Measurements from ENCODE around the gene DLGAP1. TPM values are rescaled to one million over a fixed set of nuclear protein-coding genes. Genes with fewer than 3 reads are reported as not detected.
"Not testable (repeated sequence)": the region's sequence is repeated elsewhere in the genome, so short reads cannot be mapped to it uniquely, and the experiment has no call there.

The DLGAP1 gene
- total and polyA plus RNA-seq, 5 donors from 2014 or later, result 0.11 to 5.4 (median 0.68) TPM

GRCh38 chr18:4026542-4026941, 428.6 kb downstream of the DLGAP1 start:
- Histone ChIP-seq H3K36me3 (ENCODE audit: control insufficient read depth, insufficient read depth, low read length) (no peaks in the 10 kb centered on the region), H3K27me3 (ENCODE audit: control insufficient read depth, insufficient read depth, low read length) (no peaks in the 10 kb centered on the region), H3K4me1 (ENCODE audit: control insufficient read depth, insufficient read depth, low read length, poor library complexity, severe bottlenecking) (no peaks in the 10 kb centered on the region), H3K9me3 (ENCODE audit: control insufficient read depth in 2 of 2, low read length in 2 of 2) (no peaks in the 10 kb centered on the region), H3K4me3 (ENCODE audit: low read depth, low read length) (no peak overlapping the region), H3K27ac (ENCODE audit: insufficient read depth, low read length, poor library complexity, severe bottlenecking) (no peak overlapping the region)
- H3K27me3 Mint-ChIP-seq, result no peaks in the 10 kb centered on the region
- DNase-seq, result no peak
- H3K36me3 Mint-ChIP-seq, result no peaks in the 10 kb centered on the region
- H3K4me3 Mint-ChIP-seq, result no peak overlapping the region
- no peak overlapping the region for H3K27ac Mint-ChIP-seq
- peaks cover 0 to 4% (median 0%) of the 10 kb centered on the region in 7 donors for H3K9me3 Mint-ChIP-seq
- ATAC-seq (ENCODE audit: low read depth in 2 of 2), result no peak
- H3K4me1 Mint-ChIP-seq, result no peaks in the 10 kb centered on the region

- Mint-ChIP-seq H3K27ac (no peak overlapping the region), H3K9me3 (peaks cover 0 to 8% (median 0%) of the 10 kb centered on the region in 7 donors), H3K4me3 (no peak overlapping the region), H3K36me3 (no peaks in the 10 kb centered on the region), H3K4me1 (no peaks in the 10 kb centered on the region), H3K27me3 (no peaks in the 10 kb centered on the region)
- Histone ChIP-seq H3K9me3 (ENCODE audit: control insufficient read depth in 2 of 2, low read length in 2 of 2) (no peaks in the 10 kb centered on the region), H3K4me3 (ENCODE audit: low read depth, low read length) (no peak overlapping the region), H3K27ac (ENCODE audit: insufficient read depth, low read length, poor library complexity, severe bottlenecking) (no peak overlapping the region), H3K4me1 (ENCODE audit: control insufficient read depth, insufficient read depth, low read length, poor library complexity, severe bottlenecking) (no peaks in the 10 kb centered on the region), H3K27me3 (ENCODE audit: control insufficient read depth, insufficient read depth, low read length) (no peaks in the 10 kb centered on the region), H3K36me3 (ENCODE audit: control insufficient read depth, insufficient read depth, low read length) (no peaks in the 10 kb centered on the region)
- DNase-seq (no peak), ATAC-seq (ENCODE audit: low read depth in 2 of 2) (no peak)
These were observed 430.4 kb downstream of the DLGAP1 start for GRCh38 chr18:4024702-4025101.

- H3K27me3 Mint-ChIP-seq; H3K27me3 ChIP-seq (ENCODE audit: control insufficient read depth, insufficient read depth, low read length); DNase-seq; H3K9me3 Mint-ChIP-seq; H3K27ac ChIP-seq (ENCODE audit: insufficient read depth, low read length, poor library complexity, severe bottlenecking); H3K27ac Mint-ChIP-seq; H3K4me1 ChIP-seq (ENCODE audit: control insufficient read depth, insufficient read depth, low read length, poor library complexity, severe bottlenecking); H3K4me3 Mint-ChIP-seq; H3K9me3 ChIP-seq (ENCODE audit: control insufficient read depth in 2 of 2, low read length in 2 of 2); H3K36me3 Mint-ChIP-seq; H3K4me1 Mint-ChIP-seq; ATAC-seq (ENCODE audit: low read depth in 2 of 2); H3K4me3 ChIP-seq (ENCODE audit: low read depth, low read length); H3K36me3 ChIP-seq (ENCODE audit: control insufficient read depth, insufficient read depth, low read length): not testable (repeated sequence)
These were observed 432.4 kb downstream of the DLGAP1 start for GRCh38 chr18:4022749-4023148.

DNA sequence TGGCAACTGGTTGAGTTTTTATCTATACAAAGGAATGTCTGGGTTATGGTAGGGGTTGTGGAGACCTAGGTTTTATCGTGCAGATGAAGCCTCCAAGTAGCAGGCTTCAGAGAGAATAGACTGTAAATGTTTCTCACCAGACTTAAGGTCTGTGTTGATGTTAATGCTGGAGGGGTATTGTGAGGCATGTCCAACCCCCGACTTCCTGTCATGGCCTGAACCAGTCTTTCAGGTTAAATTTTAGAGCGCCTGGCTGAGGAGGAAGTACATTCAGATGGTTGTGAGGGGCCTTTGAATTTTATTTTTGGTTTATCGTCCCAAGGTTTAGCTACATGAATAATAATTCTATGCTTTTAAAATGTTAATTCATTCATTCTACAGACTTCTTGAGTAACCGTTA, 435.1 kb downstream of the DLGAP1 start:
- no peaks in the 10 kb centered on the region for H3K4me1 Mint-ChIP-seq

GRCh38 chr18:4017480-4017879, 437.6 kb downstream of the DLGAP1 start:
- no peak overlapping the region for H3K27ac Mint-ChIP-seq
- DNase-seq, result peak in 1 of 3 donors; percentile 34

More for the DNA sequence above, 435.1 kb downstream of the DLGAP1 start:
- no peaks in the 10 kb centered on the region for H3K9me3 ChIP-seq (ENCODE audit: control insufficient read depth in 2 of 2, low read length in 2 of 2)
- H3K9me3 Mint-ChIP-seq, result peaks cover 0 to 9% (median 0%) of the 10 kb centered on the region in 7 donors
- no peaks in the 10 kb centered on the region for H3K36me3 ChIP-seq (ENCODE audit: control insufficient read depth, insufficient read depth, low read length)
- H3K27me3 ChIP-seq (ENCODE audit: control insufficient read depth, insufficient read depth, low read length), result no peaks in the 10 kb centered on the region
- no peaks in the 10 kb centered on the region for H3K4me1 ChIP-seq (ENCODE audit: control insufficient read depth, insufficient read depth, low read length, poor library complexity, severe bottlenecking)
- DNase-seq, result no peak
- H3K27ac ChIP-seq (ENCODE audit: insufficient read depth, low read length, poor library complexity, severe bottlenecking), result no peak overlapping the region
- ATAC-seq (ENCODE audit: low read depth in 2 of 2), result no peak
- no peak overlapping the region for H3K4me3 ChIP-seq (ENCODE audit: low read depth, low read length)
- H3K4me3 Mint-ChIP-seq, result no peak overlapping the region
- no peaks in the 10 kb centered on the region for H3K27me3 Mint-ChIP-seq
- no peak overlapping the region for H3K27ac Mint-ChIP-seq
- no peaks in the 10 kb centered on the region for H3K36me3 Mint-ChIP-seq

DNA sequence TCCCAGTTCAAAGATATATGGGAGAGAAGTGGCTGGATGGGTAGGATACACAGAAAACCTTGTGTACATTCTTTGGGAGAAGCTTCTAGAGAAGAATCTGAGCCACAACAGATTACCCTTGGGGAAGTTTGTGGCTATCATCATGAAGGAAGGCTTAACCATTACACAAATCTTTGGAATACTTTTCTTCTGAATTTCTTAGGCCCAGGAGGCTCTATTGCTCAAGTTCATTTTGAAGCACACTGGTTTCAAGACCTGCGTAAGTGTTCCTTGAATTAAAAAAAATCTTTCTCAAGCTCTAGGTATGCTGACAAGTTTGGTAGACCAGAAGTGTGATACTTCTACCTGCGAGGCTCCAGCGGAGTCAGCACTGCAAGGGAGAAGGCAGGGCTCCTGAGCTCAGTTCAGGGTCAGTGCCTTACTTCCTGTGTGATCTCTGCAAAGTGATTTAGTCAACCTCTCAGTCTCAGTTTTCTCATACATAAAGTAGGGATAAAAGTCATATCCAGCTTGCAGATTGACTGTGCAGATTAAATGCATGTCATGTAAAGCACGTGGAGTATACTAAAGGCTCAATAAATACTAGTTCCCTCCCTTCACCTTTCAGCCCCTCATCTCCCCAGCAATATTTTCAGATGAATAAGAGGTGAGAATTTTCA, 438.6 kb downstream of the DLGAP1 start:
- H3K36me3 Mint-ChIP-seq, result no peaks in the 10 kb centered on the region
- peaks cover 0 to 6% (median 0%) of the 10 kb centered on the region in 7 donors for H3K9me3 Mint-ChIP-seq
- Histone ChIP-seq H3K4me3 (ENCODE audit: low read depth, low read length) (no peak overlapping the region), H3K4me1 (ENCODE audit: control insufficient read depth, insufficient read depth, low read length, poor library complexity, severe bottlenecking) (no peaks in the 10 kb centered on the region), H3K27ac (ENCODE audit: insufficient read depth, low read length, poor library complexity, severe bottlenecking) (no peak overlapping the region), H3K36me3 (ENCODE audit: control insufficient read depth, insufficient read depth, low read length) (no peaks in the 10 kb centered on the region), H3K9me3 (ENCODE audit: control insufficient read depth in 2 of 2, low read length in 2 of 2) (no peaks in the 10 kb centered on the region), H3K27me3 (ENCODE audit: control insufficient read depth, insufficient read depth, low read length) (no peaks in the 10 kb centered on the region)
- H3K27ac Mint-ChIP-seq, result no peak overlapping the region
- no peak for ATAC-seq (ENCODE audit: low read depth in 2 of 2)
- no peak overlapping the region for H3K4me3 Mint-ChIP-seq
- no peak for DNase-seq
- H3K4me1 Mint-ChIP-seq, result no peaks in the 10 kb centered on the region
- no peaks in the 10 kb centered on the region for H3K27me3 Mint-ChIP-seq

More at GRCh38 chr18:4017480-4017879, 437.6 kb downstream of the DLGAP1 start:
- Histone ChIP-seq H3K27ac (ENCODE audit: insufficient read depth, low read length, poor library complexity, severe bottlenecking) (no peak overlapping the region), H3K4me3 (ENCODE audit: low read depth, low read length) (no peak overlapping the region), H3K27me3 (ENCODE audit: control insufficient read depth, insufficient read depth, low read length) (no peaks in the 10 kb centered on the region), H3K9me3 (ENCODE audit: control insufficient read depth in 2 of 2, low read length in 2 of 2) (no peaks in the 10 kb centered on the region), H3K36me3 (ENCODE audit: control insufficient read depth, insufficient read depth, low read length) (no peaks in the 10 kb centered on the region), H3K4me1 (ENCODE audit: control insufficient read depth, insufficient read depth, low read length, poor library complexity, severe bottlenecking) (no peaks in the 10 kb centered on the region)
- peaks cover 0 to 9% (median 0%) of the 10 kb centered on the region in 7 donors for H3K9me3 Mint-ChIP-seq
- no peaks in the 10 kb centered on the region for H3K27me3 Mint-ChIP-seq
- H3K4me3 Mint-ChIP-seq, result no peak overlapping the region
- ATAC-seq (ENCODE audit: low read depth in 2 of 2), result peak in 1 of 2 donors; percentile 42
- H3K4me1 Mint-ChIP-seq, result no peaks in the 10 kb centered on the region
- H3K36me3 Mint-ChIP-seq, result no peaks in the 10 kb centered on the region

- Mint-ChIP-seq H3K27ac (no peak overlapping the region), H3K4me3 (no peak overlapping the region), H3K4me1 (no peaks in the 10 kb centered on the region), H3K9me3 (peaks cover 0 to 4% (median 2%) of the 10 kb centered on the region in 7 donors), H3K27me3 (no peaks in the 10 kb centered on the region), H3K36me3 (no peaks in the 10 kb centered on the region)
- no peaks in the 10 kb centered on the region for H3K36me3 ChIP-seq (ENCODE audit: control insufficient read depth, insufficient read depth, low read length)
- no peaks in the 10 kb centered on the region for H3K9me3 ChIP-seq (ENCODE audit: control insufficient read depth in 2 of 2, low read length in 2 of 2)
- H3K27me3 ChIP-seq (ENCODE audit: control insufficient read depth, insufficient read depth, low read length), result no peaks in the 10 kb centered on the region
- DNase-seq, result no peak
- no peak overlapping the region for H3K27ac ChIP-seq (ENCODE audit: insufficient read depth, low read length, poor library complexity, severe bottlenecking)
- H3K4me1 ChIP-seq (ENCODE audit: control insufficient read depth, insufficient read depth, low read length, poor library complexity, severe bottlenecking), result no peaks in the 10 kb centered on the region
- no peak overlapping the region for H3K4me3 ChIP-seq (ENCODE audit: low read depth, low read length)
- ATAC-seq (ENCODE audit: low read depth in 2 of 2), result no peak
These were observed 447.3 kb downstream of the DLGAP1 start for GRCh38 chr18:4007846-4008245.

DNA sequence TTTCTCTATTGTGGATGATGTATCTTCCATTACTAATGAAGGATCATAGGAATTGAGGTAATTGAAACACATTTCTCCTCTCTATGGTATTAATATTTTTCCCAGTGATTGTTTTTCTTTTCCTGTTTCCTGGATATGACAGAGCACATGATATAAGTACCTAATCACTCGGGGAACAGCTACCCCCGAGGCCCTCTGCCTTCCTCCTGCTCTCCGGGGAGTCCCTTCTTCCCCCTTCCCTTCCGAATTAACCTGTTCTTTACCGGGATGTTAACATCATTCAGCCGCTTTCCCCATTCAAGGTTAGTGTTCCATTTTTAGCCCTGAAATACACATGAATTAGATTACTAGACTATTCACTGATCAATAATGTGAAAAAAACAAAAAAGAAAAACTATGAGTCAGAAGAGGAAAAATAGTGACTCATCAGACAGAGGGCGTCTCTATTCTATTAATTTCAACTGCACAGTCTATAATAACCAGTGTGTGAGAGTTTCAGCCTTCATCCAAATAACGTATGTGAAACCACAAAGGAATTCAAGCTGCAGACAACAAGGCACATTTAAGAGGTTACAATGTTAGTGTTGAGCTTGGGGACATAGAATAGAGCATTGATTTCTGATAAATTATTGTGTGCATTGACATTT, 450.8 kb downstream of the DLGAP1 start:
- Histone ChIP-seq H3K27me3 (ENCODE audit: control insufficient read depth, insufficient read depth, low read length) (no peaks in the 10 kb centered on the region), H3K4me3 (ENCODE audit: low read depth, low read length) (no peak overlapping the region), H3K4me1 (ENCODE audit: control insufficient read depth, insufficient read depth, low read length, poor library complexity, severe bottlenecking) (no peaks in the 10 kb centered on the region), H3K27ac (ENCODE audit: insufficient read depth, low read length, poor library complexity, severe bottlenecking) (no peak overlapping the region), H3K9me3 (ENCODE audit: control insufficient read depth in 2 of 2, low read length in 2 of 2) (no peaks in the 10 kb centered on the region), H3K36me3 (ENCODE audit: control insufficient read depth, insufficient read depth, low read length) (no peaks in the 10 kb centered on the region)
- ATAC-seq (ENCODE audit: low read depth in 2 of 2) (no peak), DNase-seq (peak in 1 of 3 donors; percentile 9)
- Mint-ChIP-seq H3K36me3 (no peaks in the 10 kb centered on the region), H3K4me3 (no peak overlapping the region), H3K9me3 (peaks cover 0 to 3% (median 0%) of the 10 kb centered on the region in 7 donors), H3K27ac (peak overlapping the region in 1 of 3 donors; percentile 4), H3K4me1 (no peaks in the 10 kb centered on the region), H3K27me3 (peaks cover 6% of the 10 kb centered on the region)

Measured in CD4-positive, CD25-positive, alpha-beta regulatory T cell (primary cell).